GM12874 (cell line): ENCODE data around the gene EFCAB3.

ENCODE experiments used
- CTCF ChIP-seq: IDR thresholded peaks from 2 replicates; pipeline ENCODE4 v1.5.1; 2011; ENCODE audit warnings: low read depth, mild to moderate bottlenecking, control low read depth, low read length, moderate library complexity; ENCODE audit not compliant: insufficient read depth

The EFCAB3 gene

GRCh38 chr17:62392908-62393307, 12.6 kb downstream of the EFCAB3 start:
- TF ChIP-seq CTCF: no peak

- TF ChIP-seq CTCF: no peak
These were observed 18.5 kb downstream of the EFCAB3 start for GRCh38 chr17:62398891-62399290.

GRCh38 chr17:62405451-62405850, 25.1 kb downstream of the EFCAB3 start:
- no peak for TF ChIP-seq CTCF

GRCh38 chr17:62423647-62424461, 43.5 kb downstream of the EFCAB3 start, which contains the start of gene METTL2A:
Gene METTL2A (plus strand): TSS chr17:62423897. CDS start chr17:62423903, 6 bp downstream.
- TF ChIP-seq CTCF: peak; percentile 61

- TF ChIP-seq CTCF: no peak
These were observed 63.7 kb downstream of the EFCAB3 start for GRCh38 chr17:62444063-62444462.

- TF ChIP-seq CTCF: no peak
These were observed 75.7 kb downstream of the EFCAB3 start for GRCh38 chr17:62456016-62456415.
